ENCODE data around the gene PIGT. TPM values are rescaled to one million over a fixed set of nuclear protein-coding genes. Genes with fewer than 3 reads are reported as not detected.

The PIGT gene
- polyA plus RNA-seq, 3 donors = 49.2 to 87.6 (median 59.7) TPM

DNA sequence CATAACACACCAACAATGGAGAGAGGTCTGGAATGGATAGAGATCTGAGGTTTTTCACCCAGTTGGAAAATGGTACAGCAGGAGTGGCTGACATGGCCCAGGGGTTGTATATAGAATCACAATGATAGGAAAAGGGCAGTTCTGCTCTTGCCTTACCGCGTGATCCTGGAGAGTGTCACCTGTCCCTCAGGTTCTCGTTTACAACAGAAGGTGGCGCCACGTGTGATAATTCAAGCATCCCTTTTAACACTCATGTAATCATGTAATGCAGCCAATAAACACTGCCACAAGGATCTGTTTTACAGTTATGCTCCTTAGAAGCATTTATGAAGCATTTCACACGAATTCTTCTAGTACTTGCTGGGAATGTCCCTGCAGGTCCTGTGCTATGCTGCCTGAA lies 40.7 kb downstream of the PIGT start:
- no peak overlapping the region for H3K27ac Mint-ChIP-seq

GRCh38 chr20:45459606-45460005 lies 43.7 kb downstream of the PIGT start:
- H3K27ac Mint-ChIP-seq = no peak overlapping the region
- H3K9me3 Mint-ChIP-seq = no peaks in the 10 kb centered on the region
- Histone ChIP-seq H3K27ac (ENCODE audit: low read depth in 1 of 2, low read length in 2 of 2) (no peak overlapping the region), H3K27me3 (ENCODE audit: control insufficient read depth in 2 of 2, insufficient read depth in 2 of 2, low read length in 2 of 2) (no peaks in the 10 kb centered on the region), H3K36me3 (replicated peaks in 1 of 2; ENCODE audit: control insufficient read depth in 1 of 2, insufficient read depth in 2 of 2, low read length in 2 of 2) (no peaks in the 10 kb centered on the region), H3K4me3 (replicated peaks in 1 of 3; ENCODE audit: low read depth in 2 of 3, low read length in 3 of 3) (no peak overlapping the region), H3K9ac (ENCODE audit: insufficient read depth, low read length, poor library complexity, severe bottlenecking) (no peak overlapping the region), H3K4me2 (replicated peaks; ENCODE audit: extremely low read depth, low read length, poor library complexity, severe bottlenecking) (no peak overlapping the region), H4K20me1 (ENCODE audit: insufficient read depth, low read length) (no peaks in the 10 kb centered on the region), H3K9me3 (replicated peaks in 1 of 2; ENCODE audit: control insufficient read depth in 1 of 2, insufficient read depth in 1 of 2, low read length in 2 of 2) (no peaks in the 10 kb centered on the region), H3K79me2 (ENCODE audit: insufficient read depth, low read length) (no peaks in the 10 kb centered on the region), H2AFZ (ENCODE audit: insufficient read depth, low read depth, low read length, poor library complexity, severe bottlenecking) (no peak overlapping the region), H3K4me1 (ENCODE audit: control insufficient read depth in 1 of 2, insufficient read depth in 2 of 2, low read length in 2 of 2) (no peaks in the 10 kb centered on the region)
- no peak overlapping the region for H3K4me3 Mint-ChIP-seq
- H3K4me1 Mint-ChIP-seq = no peaks in the 10 kb centered on the region
- DNase-seq = no peak
- WGBS (ENCODE audit: insufficient coverage) = 50% methylated on average over 1 of the region's 5 CpGs
- no peaks in the 10 kb centered on the region for H3K36me3 Mint-ChIP-seq
- TF ChIP-seq, protein P1, sequence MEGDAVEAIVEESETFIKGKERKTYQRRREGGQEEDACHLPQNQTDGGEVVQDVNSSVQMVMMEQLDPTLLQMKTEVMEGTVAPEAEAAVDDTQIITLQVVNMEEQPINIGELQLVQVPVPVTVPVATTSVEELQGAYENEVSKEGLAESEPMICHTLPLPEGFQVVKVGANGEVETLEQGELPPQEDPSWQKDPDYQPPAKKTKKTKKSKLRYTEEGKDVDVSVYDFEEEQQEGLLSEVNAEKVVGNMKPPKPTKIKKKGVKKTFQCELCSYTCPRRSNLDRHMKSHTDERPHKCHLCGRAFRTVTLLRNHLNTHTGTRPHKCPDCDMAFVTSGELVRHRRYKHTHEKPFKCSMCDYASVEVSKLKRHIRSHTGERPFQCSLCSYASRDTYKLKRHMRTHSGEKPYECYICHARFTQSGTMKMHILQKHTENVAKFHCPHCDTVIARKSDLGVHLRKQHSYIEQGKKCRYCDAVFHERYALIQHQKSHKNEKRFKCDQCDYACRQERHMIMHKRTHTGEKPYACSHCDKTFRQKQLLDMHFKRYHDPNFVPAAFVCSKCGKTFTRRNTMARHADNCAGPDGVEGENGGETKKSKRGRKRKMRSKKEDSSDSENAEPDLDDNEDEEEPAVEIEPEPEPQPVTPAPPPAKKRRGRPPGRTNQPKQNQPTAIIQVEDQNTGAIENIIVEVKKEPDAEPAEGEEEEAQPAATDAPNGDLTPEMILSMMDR (IDR thresholded peaks at IDR 0.05) = no peak
- peaks cover 0 to 1% (median 0%) of the 10 kb centered on the region in 3 donors for H3K27me3 Mint-ChIP-seq (ENCODE audit: low read depth in 3 of 3)
- intact Hi-C loops (cut with micrococcal nuclease) = no loop called here

More for the DNA sequence above, 40.7 kb downstream of the PIGT start:
- Histone ChIP-seq H3K4me2 (replicated peaks; ENCODE audit: extremely low read depth, low read length, poor library complexity, severe bottlenecking) (no peak overlapping the region), H2AFZ (ENCODE audit: insufficient read depth, low read depth, low read length, poor library complexity, severe bottlenecking) (no peak overlapping the region), H3K4me1 (ENCODE audit: control insufficient read depth in 1 of 2, insufficient read depth in 2 of 2, low read length in 2 of 2) (peaks cover 25 to 26% of the 10 kb centered on the region in 2 donors), H3K36me3 (replicated peaks in 1 of 2; ENCODE audit: control insufficient read depth in 1 of 2, insufficient read depth in 2 of 2, low read length in 2 of 2) (no peaks in the 10 kb centered on the region), H3K4me3 (replicated peaks in 1 of 3; ENCODE audit: low read depth in 2 of 3, low read length in 3 of 3) (no peak overlapping the region), H3K79me2 (ENCODE audit: insufficient read depth, low read length) (no peaks in the 10 kb centered on the region), H3K27ac (ENCODE audit: low read depth in 1 of 2, low read length in 2 of 2) (no peak overlapping the region), H3K27me3 (ENCODE audit: control insufficient read depth in 2 of 2, insufficient read depth in 2 of 2, low read length in 2 of 2) (no peaks in the 10 kb centered on the region), H3K9me3 (replicated peaks in 1 of 2; ENCODE audit: control insufficient read depth in 1 of 2, insufficient read depth in 1 of 2, low read length in 2 of 2) (no peaks in the 10 kb centered on the region), H3K9ac (ENCODE audit: insufficient read depth, low read length, poor library complexity, severe bottlenecking) (no peak overlapping the region), H4K20me1 (ENCODE audit: insufficient read depth, low read length) (no peaks in the 10 kb centered on the region)
- intact Hi-C loops (cut with micrococcal nuclease) = no loop called here
- no peak overlapping the region for H3K4me3 Mint-ChIP-seq
- no peaks in the 10 kb centered on the region for H3K9me3 Mint-ChIP-seq
- peaks cover 24% of the 10 kb centered on the region for H3K4me1 Mint-ChIP-seq
- TF ChIP-seq, protein P1 (IDR thresholded peaks at IDR 0.05) = no peak
- no peak for DNase-seq
- 39% methylated on average over 6 of the region's 6 CpGs for WGBS (ENCODE audit: insufficient coverage)
- H3K27me3 Mint-ChIP-seq (ENCODE audit: low read depth in 3 of 3) = peaks cover 1 to 6% (median 3%) of the 10 kb centered on the region in 3 donors
- H3K36me3 Mint-ChIP-seq = no peaks in the 10 kb centered on the region
